NCI-H774 (cell line): Measurements from ENCODE around the gene NT5C2.
A peak's percentile ranks its signal among the peaks of the same experiment; 100 is the strongest.
"Not testable (repeated sequence)": the region's sequence is repeated elsewhere in the genome, so short reads cannot be mapped to it uniquely, and the experiment has no call there.

Experiments used
- DNase-seq: peaks from one replicate; lab custom pipeline; 2025; lab: John Stamatoyannopoulos, UW

NT5C2 gene

GRCh38 chr10:103199488-103199887 is 6.4 kb upstream of the NT5C2 start:
- no peak for DNase-seq

DNA sequence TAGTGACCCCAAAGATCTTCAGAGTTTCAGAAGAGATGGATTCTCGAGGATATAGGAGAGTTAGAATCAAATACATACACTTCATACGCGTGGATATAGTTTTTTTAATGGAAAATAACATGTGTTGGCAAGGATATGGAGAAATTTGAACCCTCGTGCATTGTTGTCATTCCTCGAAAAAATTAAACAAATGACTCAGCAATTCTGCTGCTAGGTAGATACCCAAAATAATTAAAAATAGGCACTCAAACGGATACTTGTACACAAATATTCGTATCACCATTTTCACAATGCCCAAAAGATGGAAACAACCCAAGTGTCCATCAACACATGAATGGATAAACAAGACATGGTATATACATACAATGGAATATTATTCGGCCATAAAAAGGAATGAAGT is 5.6 kb upstream of the NT5C2 start:
- DNase-seq: no peak

DNA sequence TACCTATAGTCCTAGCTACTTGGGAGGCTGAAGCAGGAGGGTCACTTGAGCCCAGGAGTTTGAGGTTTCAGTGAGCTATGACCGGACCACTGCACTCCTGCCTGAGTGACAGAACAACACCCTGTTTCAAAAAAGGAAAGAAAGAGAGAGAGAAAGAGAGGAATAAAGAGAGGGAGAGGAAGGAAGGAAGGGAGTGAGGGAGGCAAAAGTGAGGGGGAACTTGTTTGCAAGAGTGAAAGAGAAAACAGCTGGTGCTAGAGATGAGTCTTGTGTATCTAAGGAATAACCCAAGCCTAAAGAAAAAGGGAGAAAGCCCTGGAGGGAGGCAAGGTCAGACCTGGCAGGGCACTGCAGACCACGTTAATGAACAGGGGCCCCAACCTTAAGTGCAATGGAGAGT is 4.8 kb upstream of the NT5C2 start:
- no peak for DNase-seq

DNA sequence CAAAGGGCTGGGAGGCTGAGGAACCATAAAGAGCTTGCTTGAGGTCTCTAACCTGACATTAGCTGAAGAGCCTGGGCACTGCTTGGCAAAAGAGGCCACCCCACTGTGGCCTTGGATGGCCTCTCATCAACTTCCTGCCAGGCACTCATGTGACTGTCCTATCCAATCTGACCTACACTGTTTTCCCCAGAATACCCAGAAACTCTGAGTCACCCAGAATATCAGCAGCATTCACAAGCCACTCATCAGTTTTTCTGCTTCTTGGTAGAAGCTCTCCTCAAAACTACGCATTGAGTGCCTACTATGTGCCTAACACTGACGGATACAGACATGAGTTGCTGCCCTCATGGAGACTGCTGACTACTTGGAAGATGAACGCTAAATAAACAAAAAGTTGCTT is 4.1 kb upstream of the NT5C2 start:
- no peak for DNase-seq

DNA sequence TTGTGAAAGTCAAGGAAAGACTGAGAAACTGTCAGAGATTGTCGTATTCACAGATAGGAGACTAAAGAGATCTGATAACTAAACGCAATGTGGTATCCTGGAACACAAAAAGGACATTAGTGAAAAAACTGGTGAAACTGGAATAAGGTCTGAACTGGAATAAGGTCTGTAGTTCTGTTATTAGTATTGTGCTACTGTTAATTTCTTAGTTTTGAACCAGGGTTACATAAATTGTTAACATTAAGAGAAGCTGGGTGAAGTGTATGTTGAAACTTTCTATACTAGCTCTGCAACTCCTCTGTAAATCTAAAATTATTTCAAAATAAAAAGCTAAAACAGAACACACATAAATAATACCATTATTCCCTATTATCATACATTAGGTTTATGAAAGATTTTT is 3.4 kb upstream of the NT5C2 start:
- DNase-seq: no peak

DNA sequence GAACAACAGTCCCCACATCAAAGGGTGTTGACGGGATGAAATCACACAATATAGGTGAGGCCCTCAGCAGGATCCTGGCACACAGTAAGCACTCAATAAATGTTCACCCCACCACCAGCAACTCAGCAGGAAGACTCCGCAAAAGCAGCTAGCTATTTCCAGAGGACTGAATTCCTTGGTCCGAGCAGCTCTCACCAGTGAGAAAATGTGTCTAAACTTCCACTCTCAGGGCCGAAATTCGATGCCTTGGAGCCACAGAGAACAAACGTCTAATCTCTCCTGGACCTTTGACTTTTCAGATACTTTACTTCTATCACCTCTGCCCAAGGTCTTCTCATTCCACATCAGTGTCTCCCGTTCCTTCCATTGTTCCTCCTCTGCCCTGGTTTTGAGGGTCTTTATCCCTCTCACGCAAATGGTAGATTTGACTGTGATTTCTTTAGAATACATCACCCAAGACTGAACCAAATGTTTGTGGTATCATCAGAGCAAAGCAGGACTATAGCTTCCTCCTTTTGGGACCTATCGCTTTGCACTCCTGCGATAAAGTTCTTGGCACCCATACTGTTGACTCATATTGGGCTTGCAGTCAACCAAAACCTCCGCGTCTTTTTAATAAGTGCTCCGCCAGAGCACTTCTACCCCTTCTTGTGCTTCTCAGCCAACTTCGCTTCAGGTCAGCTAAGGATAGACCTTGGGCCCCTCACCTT is 903 bp upstream of the NT5C2 start:
- DNase-seq: no peak

GRCh38 chr10:103192451-103193106 is 493 bp downstream of the NT5C2 start:
- peak; percentile 19 for DNase-seq

DNA sequence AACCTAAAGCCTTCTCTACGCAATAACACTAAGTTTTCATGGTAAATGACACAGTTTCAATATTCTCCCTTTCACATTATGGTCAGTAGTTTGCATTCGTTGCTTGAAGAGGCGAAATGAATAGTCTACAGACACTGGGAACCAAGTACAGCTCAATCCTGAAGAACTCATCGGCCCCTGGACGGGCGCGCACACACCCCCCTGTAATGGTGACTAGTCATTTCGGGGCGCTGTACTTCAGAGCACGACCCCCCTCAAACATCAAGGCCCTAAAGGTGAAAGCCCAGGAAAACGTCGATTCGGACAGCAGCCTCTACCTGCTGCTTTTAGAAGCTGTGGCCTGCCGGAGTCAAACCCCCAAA is 1.0 kb downstream of the NT5C2 start:
- no peak for DNase-seq

DNA sequence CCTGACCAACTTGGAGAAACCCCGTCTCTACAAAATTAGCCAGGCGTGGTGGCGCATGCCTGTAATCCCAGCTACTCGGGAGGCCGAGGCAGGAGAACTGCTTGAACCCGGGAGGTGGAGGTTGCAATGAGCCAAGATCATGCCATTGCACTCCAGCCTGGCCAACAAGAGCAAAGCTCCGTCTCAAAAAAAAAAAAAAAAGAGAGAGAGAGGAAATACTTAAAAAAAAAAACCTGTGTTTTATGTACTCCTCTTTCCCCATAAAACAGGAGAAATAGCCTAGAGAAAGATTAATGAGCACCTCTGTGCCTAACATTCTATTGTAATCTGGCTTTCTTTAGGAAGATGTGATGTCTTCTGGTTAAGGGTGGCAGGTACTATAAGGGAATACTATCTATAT is 1.9 kb downstream of the NT5C2 start:
- DNase-seq: not testable (repeated sequence)

- DNase-seq: no peak
Measured at GRCh38 chr10:103188853-103189252, 4.2 kb downstream of the NT5C2 start.

DNA sequence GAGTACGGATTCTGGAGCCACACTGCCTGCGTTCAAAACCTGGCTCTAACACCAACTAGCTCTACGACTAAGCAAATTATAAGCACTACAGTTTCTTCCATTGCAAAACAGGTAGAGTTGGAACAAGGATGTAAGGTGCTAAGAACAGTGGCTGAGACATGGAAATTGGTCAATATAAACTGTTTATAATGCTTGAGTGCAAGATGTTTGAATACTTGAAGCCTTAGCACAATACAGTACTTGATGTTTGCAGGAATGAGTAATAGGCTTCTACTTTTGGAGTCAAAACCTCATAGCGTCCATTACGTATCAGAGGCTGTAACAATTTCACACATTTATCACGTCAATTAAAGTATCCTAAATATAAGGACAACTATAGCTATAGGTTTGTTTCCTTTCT is 6.9 kb downstream of the NT5C2 start:
- DNase-seq: no peak

- no peak for DNase-seq
Measured at GRCh38 chr10:103184615-103185014, 8.5 kb downstream of the NT5C2 start.

- DNase-seq: not testable (repeated sequence)
Measured at GRCh38 chr10:103183991-103184451, 9.1 kb downstream of the NT5C2 start.

DNA sequence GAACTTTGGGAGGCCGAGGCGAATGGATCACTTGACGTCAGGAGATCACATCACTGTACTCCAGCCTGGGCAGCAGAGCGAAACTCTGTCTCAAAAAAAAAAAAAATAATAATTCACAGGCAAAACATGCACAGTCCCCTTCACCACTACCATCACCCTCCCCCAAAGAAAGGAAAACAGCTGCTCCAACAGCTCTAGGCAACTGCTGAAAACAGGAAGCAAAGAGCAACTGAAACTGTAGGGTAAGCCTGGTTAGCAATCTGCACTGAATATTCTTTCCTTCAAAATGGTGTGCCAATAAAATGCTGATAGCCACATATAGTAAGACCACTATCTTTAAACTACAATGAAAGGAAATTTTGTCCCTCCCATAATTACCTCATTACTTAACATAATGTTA is 11.8 kb downstream of the NT5C2 start:
- DNase-seq: no peak

- no peak for DNase-seq
Measured at GRCh38 chr10:103180491-103180890, 12.6 kb downstream of the NT5C2 start.

DNA sequence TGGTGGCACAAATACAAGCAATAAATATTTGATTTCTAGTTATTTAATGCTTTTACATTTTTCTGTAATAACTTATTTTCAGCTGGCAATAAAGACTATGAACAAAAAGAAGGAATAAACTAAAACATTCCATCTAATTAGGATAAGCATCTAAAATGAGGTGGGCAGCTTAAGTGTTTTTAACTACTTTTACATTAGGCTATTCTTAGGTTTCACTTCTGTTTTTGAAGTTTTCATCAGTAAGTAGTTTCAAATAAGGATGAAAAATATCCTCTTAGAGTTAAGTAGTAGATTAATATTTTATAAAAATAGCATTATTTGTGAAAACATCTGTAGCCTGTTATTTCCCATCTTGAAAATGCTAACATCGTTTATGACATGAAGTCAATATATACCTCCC is 15.9 kb downstream of the NT5C2 start:
- DNase-seq: no peak

DNA sequence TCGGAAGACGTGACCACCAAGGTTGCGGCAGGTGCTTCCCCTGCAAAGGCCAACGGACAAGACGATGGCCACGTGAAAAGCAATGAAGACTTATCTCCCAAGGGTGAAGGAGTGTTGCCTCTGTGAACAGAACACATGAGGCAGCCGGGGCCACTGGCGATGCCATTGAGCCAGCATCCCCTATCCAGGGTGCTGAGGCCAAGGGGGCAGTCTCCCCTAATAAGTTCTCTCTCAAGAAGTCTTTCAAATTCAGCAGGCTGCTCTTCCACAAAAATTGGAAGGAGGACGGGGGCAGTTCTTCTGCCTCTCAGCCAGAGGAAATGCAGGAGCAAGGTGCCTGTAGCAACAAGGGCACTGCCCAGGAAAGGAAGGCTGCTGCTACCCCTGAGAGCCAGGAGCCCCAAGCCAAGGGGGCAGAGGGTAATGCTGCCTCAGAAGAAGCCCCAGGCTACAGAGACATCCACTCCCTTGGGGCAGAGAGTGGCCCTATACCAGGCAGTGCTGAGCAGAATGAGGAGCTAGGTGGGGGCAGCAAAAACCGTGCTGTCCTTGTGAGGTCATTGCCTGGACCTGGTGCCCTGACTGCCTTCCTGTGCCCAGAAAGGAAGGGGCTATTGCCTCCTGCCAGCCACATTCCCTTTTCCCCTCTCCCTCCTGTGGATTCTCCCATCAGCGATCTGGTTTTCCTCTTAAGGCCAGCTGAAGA is 17.3 kb downstream of the NT5C2 start:
- DNase-seq: no peak

GRCh38 chr10:103174324-103174723 is 18.7 kb downstream of the NT5C2 start:
- not testable (repeated sequence) for DNase-seq

- no peak for DNase-seq
Measured at GRCh38 chr10:103171278-103171677, 21.8 kb downstream of the NT5C2 start.

DNA sequence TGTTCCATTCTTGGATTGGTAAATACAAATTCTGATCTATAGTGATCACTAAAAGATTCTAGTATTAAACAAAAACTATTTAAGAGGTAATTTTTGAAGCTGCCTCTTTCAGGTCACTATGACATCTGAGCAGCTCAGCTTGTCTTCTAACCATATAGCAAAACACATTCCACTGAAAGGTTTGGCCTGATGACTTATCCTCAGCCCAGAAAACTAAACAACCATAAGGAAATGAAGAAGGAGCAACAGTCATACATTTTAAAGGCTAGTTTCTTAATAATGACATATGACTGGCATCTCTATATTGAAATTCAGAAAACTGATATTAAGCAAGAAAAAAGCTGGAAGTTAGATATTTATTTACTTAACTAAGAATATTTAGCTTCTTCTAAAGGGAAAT is 24.6 kb downstream of the NT5C2 start:
- no peak for DNase-seq

- DNase-seq: not testable (repeated sequence)
Measured at GRCh38 chr10:103167554-103167953, 25.5 kb downstream of the NT5C2 start.

DNA sequence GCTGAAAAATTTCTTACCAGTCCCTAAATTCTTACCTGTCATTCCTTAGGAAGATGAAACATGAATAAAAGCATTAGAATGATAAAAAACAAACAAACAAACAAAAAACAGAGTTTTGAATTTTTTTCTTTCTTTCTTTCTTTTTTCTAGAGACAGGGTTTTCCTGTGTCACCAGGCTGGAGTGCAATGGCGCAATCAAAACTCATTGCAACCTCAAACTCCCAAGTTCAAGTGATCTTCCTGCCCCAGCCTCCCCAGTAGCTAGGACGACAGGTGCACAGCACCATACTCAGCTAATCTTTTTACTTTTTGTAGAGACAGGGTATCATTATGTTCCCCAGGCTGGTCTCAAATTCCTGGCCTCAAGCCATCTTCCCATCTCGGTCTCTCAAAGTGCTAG is 26.5 kb downstream of the NT5C2 start:
- DNase-seq: no peak

DNA sequence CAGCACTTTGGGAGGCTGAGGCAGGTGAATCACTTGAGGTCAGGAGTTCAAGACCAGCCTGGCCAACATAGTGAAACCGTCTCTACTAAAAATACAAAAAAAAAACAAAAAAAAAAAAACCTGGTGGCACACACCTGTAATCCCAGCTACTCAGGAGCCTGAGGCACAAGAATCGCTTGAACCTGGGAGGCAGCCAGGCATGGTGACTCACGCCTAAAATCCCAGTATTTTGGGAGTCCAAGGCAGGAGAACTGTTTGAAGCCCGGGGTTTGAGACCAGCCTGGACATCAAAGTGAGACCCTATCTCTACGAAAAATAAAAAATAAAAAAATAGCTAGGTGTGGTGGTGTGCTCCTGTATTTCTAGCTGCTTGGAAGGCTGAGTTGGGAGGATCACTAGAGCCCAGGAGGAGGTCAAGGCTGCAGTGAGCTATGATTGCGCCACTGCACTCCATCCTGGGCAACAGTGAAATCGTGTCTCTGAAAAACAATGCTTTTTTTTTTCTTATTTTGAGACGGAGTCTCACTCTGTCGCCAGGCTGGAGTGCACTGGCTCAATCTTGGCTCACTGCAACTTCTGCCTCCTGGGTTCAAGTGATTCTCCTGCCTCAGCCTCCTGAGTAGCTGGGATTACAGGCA is 29.2 kb downstream of the NT5C2 start:
- not testable (repeated sequence) for DNase-seq
